OCI-LY7 (cell line): ENCODE measurements around the gene DRD4. TPM values are rescaled to one million over a fixed set of nuclear protein-coding genes. Genes with fewer than 3 reads are reported as not detected.

Experiments
- BruUV-seq: library from RNA; stranded (reverse); fragments of 400-500 nt; replicated peaks from 2 replicates; lab custom pipeline; 2021; lab: Mats Ljungman, UMichigan
- CTCF ChIA-PET: fragments of 300-600 bp; sonication (Branson Sonifier 250); formaldehyde crosslinking; loops from one replicate; lab custom pipeline; 2022; ENCODE audit warnings: antibody characterized with exemption; ENCODE audit not compliant: unreplicated experiment; lab: Charles Lee
- POLR2A ChIA-PET: fragments of 300-600 bp; sonication (Branson Sonifier 250); formaldehyde crosslinking; loops from one replicate; lab custom pipeline; 2022; ENCODE audit warnings: antibody characterized with exemption; lab: Charles Lee
- DNase-seq: peaks from one replicate; pipeline ENCODE4 v3.0.0-alpha.2; 2015; ENCODE audit warnings: low spot score
- H2AFZ ChIP-seq: fragments of 200-600 bp; sonication (generic), shearing (Covaris generic); 2 replicates; pipeline ENCODE4 v1.6.1; 2014; ENCODE audit warnings: mild to moderate bottlenecking, antibody characterized with exemption, low read length, moderate library complexity
- H3K27ac ChIP-seq: fragments of 200-600 bp; sonication (generic); 2 replicates; pipeline ENCODE4 v1.5.1; 2014; ENCODE audit warnings: mixed run types, low read depth, mild to moderate bottlenecking, moderate library complexity, low read length, inconsistent platforms; ENCODE audit not compliant: poor library complexity, severe bottlenecking
- H3K36me3 ChIP-seq: fragments of 200-600 bp; sonication (generic); 2 replicates; pipeline ENCODE4 v1.6.1; 2014; ENCODE audit warnings: mild to moderate bottlenecking, antibody characterized with exemption, low read length, moderate library complexity, mixed read lengths; ENCODE audit not compliant: insufficient read depth
- H3K4me1 ChIP-seq: fragments of 200-600 bp; sonication (generic); 2 replicates; pipeline ENCODE4 v1.5.1; 2014; ENCODE audit warnings: mild to moderate bottlenecking, low read length; ENCODE audit not compliant: insufficient read depth, poor library complexity, severe bottlenecking
- H3K4me2 ChIP-seq: fragments of 200-600 bp; sonication (generic); 2 replicates; pipeline ENCODE4 v1.6.1; 2014; ENCODE audit warnings: mild to moderate bottlenecking, low read length
- H3K4me3 ChIP-seq: fragments of 200-600 bp; sonication (generic); 2 replicates; pipeline ENCODE4 v1.5.1; 2014; ENCODE audit warnings: mild to moderate bottlenecking, low read depth, low read length; ENCODE audit not compliant: poor library complexity, severe bottlenecking
- H3K79me2 ChIP-seq: fragments of 200-600 bp; sonication (generic); 2 replicates; pipeline ENCODE4 v1.6.1; 2016; ENCODE audit warnings: low read depth, mild to moderate bottlenecking, low read length, moderate library complexity, mixed read lengths; ENCODE audit not compliant: insufficient read depth
- H3K9me2 ChIP-seq: fragments of 200-600 bp; sonication (generic); 2 replicates; pipeline ENCODE4 v1.6.1; 2016; ENCODE audit warnings: mild to moderate bottlenecking, low read length, mixed read lengths; ENCODE audit not compliant: insufficient read depth
- H3K9me3 ChIP-seq: fragments of 200-600 bp; sonication (generic); 2 replicates; pipeline ENCODE4 v1.6.1; 2014; ENCODE audit warnings: mild to moderate bottlenecking, mixed run types, low read length, mixed read lengths
- H4K20me1 ChIP-seq: fragments of 200-600 bp; sonication (generic); 2 replicates; pipeline ENCODE4 v1.6.1; 2014; ENCODE audit warnings: mild to moderate bottlenecking, antibody characterized with exemption, low read length, moderate library complexity, mixed read lengths; ENCODE audit not compliant: insufficient read depth
- EZH2phosphoT487 ChIP-seq: fragments of 200-600 bp; sonication (generic); IDR thresholded peaks from 2 replicates; pipeline ENCODE4 v1.6.1; 2018; ENCODE audit warnings: low read depth, borderline replicate concordance, mild to moderate bottlenecking, mixed run types, antibody characterized with exemption, low read length, moderate library complexity, mixed read lengths
- intact Hi-C: fragments of 100-400 bp; cut with micrococcal nuclease; formaldehyde crosslinking; loops from one replicate; pipeline ENCODE4 v1.10.0; 2022; ENCODE audit not compliant: unreplicated experiment
- total RNA-seq, 2 experiments: library from RNA; depleted of rRNA in 1 of 2; stranded (reverse); fragments of >200 nt in 1 of 2; shearing (Covaris generic) in 1 of 2; gene quantifications; 2 replicates each; pipeline ENCODE4 v1.2.3, GENCODE V29; 2014 to 2022
- TF ChIP-seq, protein P1 (sequence below): fragments of 200-600 bp; sonication (generic); conservative IDR thresholded peaks from 2 replicates; pipeline ENCODE4 v1.5.1; 2014; ENCODE audit warnings: mild to moderate bottlenecking, antibody characterized with exemption, low read length, moderate library complexity, mixed read lengths

The DRD4 gene
- total RNA-seq, 2 experiments from 2014 or later: 0.16 to 3.1 TPM

DNA sequence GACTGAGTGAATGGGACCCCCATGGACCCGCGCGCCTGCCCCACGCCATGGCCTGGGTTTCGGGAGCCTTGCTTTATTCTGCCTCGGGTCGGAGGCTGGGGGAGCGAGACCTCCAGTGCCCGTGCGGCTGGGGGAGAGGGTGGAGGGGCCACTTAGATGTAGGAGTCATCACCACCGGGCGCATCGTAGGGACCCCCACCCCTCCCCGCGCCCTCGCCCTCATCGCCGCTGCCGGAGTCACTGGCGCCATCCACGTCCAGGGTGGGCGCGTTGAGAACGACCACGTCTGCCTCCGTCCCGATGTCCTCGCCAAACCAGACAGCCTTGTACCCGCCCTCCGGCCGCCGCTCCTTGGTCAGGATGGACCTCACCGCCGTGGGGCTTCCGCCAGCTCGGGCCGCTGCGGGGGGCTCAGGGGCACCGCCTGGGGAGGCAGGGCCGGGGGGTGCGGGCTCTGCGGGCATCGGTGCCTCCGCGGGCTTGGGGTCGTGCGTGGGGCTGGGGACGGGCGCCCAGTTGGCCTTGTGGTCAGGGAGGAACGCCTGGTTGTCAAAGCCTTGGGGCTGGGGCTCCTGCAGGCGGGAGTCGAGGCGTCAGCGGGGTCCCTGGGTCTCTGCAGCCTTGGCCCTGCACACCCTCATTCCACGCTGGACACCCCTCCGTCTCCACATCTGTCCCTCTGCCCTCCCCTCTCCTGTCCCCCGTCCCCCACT, 19.7 kb upstream of the DRD4 start:
- Histone ChIP-seq H3K27ac (no peak overlapping the region), H3K79me2 (no peaks in the 10 kb centered on the region), H3K9me2 (no peaks in the 10 kb centered on the region), H3K9me3 (no peaks in the 10 kb centered on the region), H3K4me3 (no peak overlapping the region), H3K36me3 (peaks cover 10% of the 10 kb centered on the region; the same call in 1 of the 2 replicates), H2AFZ (no peak overlapping the region), H3K4me2 (no peak overlapping the region), H3K4me1 (peaks cover 19% of the 10 kb centered on the region), H4K20me1 (0 out of 2 replicates have a peak, but pooled peaks cover 3% of the 10 kb centered on the region)
- intact Hi-C loops: loop anchor here (5.0 kb wide), 1 partner anchor 40 kb away; the partner anchor contains the start of gene PHRF1
- TF ChIP-seq, protein P1, sequence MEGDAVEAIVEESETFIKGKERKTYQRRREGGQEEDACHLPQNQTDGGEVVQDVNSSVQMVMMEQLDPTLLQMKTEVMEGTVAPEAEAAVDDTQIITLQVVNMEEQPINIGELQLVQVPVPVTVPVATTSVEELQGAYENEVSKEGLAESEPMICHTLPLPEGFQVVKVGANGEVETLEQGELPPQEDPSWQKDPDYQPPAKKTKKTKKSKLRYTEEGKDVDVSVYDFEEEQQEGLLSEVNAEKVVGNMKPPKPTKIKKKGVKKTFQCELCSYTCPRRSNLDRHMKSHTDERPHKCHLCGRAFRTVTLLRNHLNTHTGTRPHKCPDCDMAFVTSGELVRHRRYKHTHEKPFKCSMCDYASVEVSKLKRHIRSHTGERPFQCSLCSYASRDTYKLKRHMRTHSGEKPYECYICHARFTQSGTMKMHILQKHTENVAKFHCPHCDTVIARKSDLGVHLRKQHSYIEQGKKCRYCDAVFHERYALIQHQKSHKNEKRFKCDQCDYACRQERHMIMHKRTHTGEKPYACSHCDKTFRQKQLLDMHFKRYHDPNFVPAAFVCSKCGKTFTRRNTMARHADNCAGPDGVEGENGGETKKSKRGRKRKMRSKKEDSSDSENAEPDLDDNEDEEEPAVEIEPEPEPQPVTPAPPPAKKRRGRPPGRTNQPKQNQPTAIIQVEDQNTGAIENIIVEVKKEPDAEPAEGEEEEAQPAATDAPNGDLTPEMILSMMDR: no peak
- TF ChIP-seq EZH2phosphoT487: no peak
- ChIA-PET POLR2A (no interaction called here), CTCF (interaction anchor here (0.6 kb wide), 1 partner anchor 9 kb away, joined by 4 read pairs; no protein-coding TSS in a partner anchor)
- BruUV-seq: no TSS peak
- no peak for DNase-seq

DNA sequence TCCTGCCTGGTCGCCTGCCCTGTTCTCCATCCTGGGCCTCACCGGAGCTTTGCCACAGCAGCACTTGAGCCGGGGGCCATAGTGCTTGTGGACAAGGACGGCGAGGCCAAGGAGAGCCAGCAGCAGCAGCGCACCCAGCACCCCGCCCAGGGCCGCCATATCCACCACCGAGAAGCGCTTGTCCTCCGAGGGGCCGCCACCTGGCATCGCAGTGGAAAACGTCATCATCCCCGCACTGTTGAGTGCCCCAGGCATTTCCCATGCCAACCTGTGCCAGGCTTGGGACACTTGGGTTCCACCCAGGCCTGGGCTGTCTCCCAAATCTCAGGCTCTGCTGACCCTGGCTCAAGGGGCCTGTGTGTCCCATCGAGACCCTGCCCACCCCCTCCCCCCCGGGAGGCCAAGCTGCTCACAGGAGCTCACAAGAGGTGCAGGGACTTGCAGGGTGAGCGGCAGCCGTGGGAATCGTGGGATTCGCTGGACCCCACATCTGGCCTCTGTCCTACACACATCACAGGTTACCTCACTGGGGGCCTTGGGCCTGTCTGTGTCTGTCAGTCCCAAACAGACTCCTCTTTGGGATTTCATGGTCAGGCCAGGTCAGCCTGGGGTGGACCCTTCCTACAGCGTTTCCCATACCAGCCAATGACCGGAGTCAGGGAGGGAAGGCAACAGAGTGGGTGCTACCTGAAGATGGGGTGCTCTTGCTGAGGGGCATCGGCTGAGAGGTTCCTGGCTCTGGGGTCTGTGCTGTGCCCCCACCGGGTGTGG, 19.0 kb upstream of the DRD4 start:
- Histone ChIP-seq H2AFZ (no peak overlapping the region), H3K9me2 (no peaks in the 10 kb centered on the region), H3K79me2 (no peaks in the 10 kb centered on the region), H3K4me2 (no peak overlapping the region), H4K20me1 (0 out of 2 replicates have a peak, but pooled peaks cover 3% of the 10 kb centered on the region), H3K9me3 (no peaks in the 10 kb centered on the region), H3K27ac (no peak overlapping the region), H3K36me3 (peaks cover 3% of the 10 kb centered on the region; the same call in 1 of the 2 replicates), H3K4me3 (no peak overlapping the region), H3K4me1 (peaks cover 19% of the 10 kb centered on the region)
- POLR2A ChIA-PET: no interaction called here
- intact Hi-C loops: loop anchor here (5.0 kb wide), 1 partner anchor 41 kb away; the partner anchor contains the start of gene PHRF1
- CTCF ChIA-PET: no interaction called here
- no peak for TF ChIP-seq EZH2phosphoT487
- TF ChIP-seq, protein P1: no peak
- no TSS peak for BruUV-seq
- DNase-seq: no peak
